Coronary artery (tissue), 2 donors: ENCODE measurements around the gene RAD51B.

Experiments used
- DNase-seq: peaks from one replicate; pipeline ENCODE4 v3.0.0-alpha.2; 2017; ENCODE audit warnings: low spot score
- H3K27ac ChIP-seq, 2 donors: fragments of 200-600 bp; sonication (generic); one replicate each; pipeline ENCODE4 v1.5.1; 2016 to 2019
- H3K4me3 ChIP-seq: fragments of 200-600 bp; sonication (generic); 2 replicates; pipeline ENCODE4 v1.5.1; 2016; ENCODE audit warnings: mild to moderate bottlenecking, moderate library complexity
- CTCF ChIP-seq: fragments of 200-600 bp; sonication (generic); IDR thresholded peaks from one replicate; pipeline ENCODE4 v1.5.1; 2019; ENCODE audit warnings: antibody characterized with exemption

Gene RAD51B

DNA sequence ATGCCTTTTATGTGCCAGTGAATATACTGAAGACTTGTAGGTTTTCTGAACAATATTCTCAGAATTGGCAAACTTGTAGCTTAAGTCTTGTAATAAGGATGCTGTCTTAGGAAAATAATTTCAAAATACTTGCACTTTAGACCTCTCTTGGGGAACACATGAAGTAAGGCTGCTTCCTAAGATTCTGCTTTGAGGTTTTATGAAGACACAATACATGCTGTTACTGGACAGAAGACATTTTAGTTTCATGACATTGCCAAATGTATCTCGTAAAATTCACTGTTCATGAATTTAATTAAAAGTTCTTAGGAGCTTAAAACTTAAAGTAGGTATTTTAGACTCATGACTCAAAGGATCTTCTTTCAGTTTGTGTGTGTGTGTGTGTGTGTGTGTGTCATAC lies 80.7 kb downstream of the RAD51B start:
- TF ChIP-seq CTCF: no peak
- no peak for DNase-seq
- no peak overlapping the region for H3K27ac ChIP-seq
- no peak overlapping the region for H3K4me3 ChIP-seq

DNA sequence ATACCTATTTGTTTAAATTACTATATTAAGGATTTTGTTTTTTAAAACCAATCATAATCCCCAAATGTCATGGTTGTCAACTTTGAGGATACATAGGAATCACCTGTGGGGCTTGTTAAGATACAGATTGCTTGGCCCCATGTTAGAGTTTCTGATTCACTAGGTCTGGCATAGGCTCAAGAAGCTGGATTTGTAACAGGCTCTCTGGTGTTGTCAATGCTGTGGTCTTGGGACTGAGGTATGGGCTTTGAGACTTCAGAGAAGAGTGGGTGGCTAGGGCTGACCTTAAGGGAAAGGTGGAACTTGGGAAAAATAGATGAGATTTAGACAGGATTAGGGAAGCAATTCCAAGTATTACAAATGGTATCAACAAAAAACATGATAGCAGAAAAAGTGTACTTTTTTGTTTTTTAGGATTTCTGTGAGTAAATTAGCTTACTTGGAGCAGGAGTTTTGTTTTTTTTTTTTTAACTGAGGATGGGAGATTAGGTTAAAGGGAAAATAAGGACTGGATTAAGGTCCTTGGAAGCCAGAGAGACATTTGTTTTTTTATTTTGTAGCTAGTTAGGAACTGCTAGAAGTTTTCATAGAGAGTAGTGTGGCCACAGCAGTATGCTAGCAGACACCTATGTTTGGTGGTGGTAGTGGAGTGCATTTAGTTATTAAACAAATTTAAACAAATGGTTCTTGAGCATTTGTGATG lies 88.6 kb downstream of the RAD51B start:
- no peak overlapping the region for H3K27ac ChIP-seq

DNA sequence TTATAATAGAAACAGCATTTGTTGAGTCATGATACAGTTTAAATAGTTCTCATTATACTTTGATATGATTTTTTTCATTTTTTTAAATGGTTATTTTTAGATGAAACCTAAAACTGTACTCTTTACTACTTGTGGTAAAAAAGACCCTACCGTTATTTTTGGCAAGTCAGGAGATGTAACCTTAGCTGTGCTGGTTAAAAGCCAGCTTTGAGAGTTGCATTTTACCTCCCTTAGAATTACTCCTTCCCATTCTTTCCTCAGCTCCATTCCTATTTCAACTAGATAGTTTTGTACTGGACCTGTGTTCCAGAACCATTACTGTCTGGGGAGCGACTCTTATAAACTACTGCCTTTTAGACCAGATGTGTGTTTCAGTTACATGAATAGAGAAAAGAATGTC lies 92.0 kb downstream of the RAD51B start:
- no peak for TF ChIP-seq CTCF
- Histone ChIP-seq H3K27ac (no peak overlapping the region), H3K4me3 (no peak overlapping the region)
- no peak for DNase-seq

More for the DNA sequence above, 88.6 kb downstream of the RAD51B start:
- H3K4me3 ChIP-seq: no peak overlapping the region
- DNase-seq: no peak
- TF ChIP-seq CTCF: no peak

DNA sequence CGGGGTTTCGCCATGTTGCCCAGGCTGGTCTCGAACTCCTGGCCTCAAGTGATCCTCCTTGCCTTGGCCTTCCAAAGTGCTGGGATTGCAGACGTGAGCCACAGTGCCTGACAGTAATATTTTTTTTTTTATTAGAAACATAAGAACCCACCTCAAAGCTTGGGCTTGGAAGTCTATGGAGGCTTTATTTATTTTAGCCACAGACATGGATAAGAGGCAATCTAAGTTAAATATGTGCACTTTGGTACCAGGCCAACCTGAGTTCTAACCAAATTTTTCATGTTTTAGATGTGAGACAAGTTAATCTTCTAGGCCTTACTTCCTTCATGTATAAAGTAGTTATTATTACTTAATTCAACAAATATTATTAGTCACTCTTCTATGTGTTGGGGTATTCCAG lies 96.9 kb downstream of the RAD51B start:
- no peak for TF ChIP-seq CTCF

DNA sequence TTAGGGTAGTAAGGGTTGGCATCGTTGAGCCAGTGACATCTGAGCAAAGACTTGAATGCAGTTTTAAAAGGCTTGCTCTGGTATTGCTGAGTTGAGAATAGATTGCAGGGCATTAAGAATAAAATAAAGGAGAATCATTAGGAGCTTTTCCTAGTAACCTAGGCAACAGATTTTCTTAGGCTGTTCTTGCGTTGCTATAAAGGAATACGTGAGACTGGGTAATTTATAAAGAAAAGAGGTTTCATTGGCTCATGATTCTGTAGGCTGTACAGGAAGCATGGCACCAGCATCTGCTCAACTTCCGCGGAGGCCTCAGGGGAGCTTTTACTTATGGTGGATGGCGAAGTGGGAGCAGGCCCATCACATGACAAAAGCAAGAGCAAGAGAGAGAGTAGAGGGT lies 97.4 kb downstream of the RAD51B start:
- no peak for DNase-seq
- Histone ChIP-seq H3K4me3 (no peak overlapping the region), H3K27ac (no peak overlapping the region)
- no peak for TF ChIP-seq CTCF

More for the DNA sequence above, 96.9 kb downstream of the RAD51B start:
- Histone ChIP-seq H3K4me3 (no peak overlapping the region), H3K27ac (no peak overlapping the region)
- no peak for DNase-seq

GRCh38 chr14:67918838-67919237 lies 99.3 kb downstream of the RAD51B start:
- no peak overlapping the region for H3K27ac ChIP-seq
- no peak for DNase-seq
- no peak overlapping the region for H3K4me3 ChIP-seq
- TF ChIP-seq CTCF: no peak

DNA sequence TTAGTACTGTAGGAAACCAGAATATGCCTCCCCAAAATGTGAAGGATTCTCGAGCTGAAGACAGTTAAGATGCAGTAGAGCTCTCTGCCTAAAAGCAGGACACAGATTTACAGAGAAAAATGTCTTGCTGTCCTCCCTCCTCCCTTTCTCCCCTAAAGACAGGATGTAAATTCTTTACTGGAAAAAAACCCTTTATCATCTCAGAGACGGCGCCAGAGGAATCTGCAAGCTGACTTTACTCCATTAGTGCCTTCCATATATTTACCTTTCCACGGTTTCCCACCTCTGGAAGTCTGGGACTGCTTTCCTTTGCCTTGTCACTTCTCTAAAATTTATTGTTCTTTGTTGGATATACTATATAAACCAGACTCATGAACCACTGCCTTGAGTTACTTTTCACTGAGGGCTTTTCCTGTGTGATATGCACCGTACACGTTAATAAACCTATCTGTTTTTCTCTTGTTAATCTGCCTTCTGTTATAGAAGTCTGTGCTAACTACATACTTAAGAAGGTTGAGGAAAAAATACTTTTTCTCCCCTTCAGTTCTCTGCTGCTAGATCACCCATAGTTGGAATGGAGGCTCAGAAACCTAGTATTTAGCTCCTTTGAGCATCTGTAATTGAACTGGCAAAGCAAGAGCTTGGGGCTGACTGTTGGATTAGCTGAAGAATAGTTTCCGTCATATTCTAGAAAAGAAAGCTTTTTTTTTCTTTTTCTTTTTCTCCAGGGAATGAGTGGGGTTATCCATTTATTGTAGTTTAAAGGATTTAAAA lies 99.9 kb downstream of the RAD51B start:
- Histone ChIP-seq H3K27ac (no peak overlapping the region), H3K4me3 (no peak overlapping the region)
- TF ChIP-seq CTCF: no peak
- DNase-seq: no peak
